WTC11 (cell line): ENCODE results near the gene STAC.

Experiments
- SMAD3 ChIP-seq: sonication (generic); formaldehyde crosslinking; IDR thresholded peaks from 2 replicates; pipeline ENCODE4 v1.8.0; 2022; ENCODE audit warnings: missing genetic modification reagents, mild to moderate bottlenecking, borderline replicate concordance
- TF ChIP-seq, protein P1 (sequence below): fragments of 200-600 bp; IDR thresholded peaks from 2 replicates; pipeline ENCODE4 v1.8.0; 2022; ENCODE audit warnings: antibody characterized with exemption
- TF ChIP-seq, protein P2 (sequence below): sonication (generic); formaldehyde crosslinking; IDR thresholded peaks from 2 replicates; pipeline ENCODE4 v1.8.0; 2022; ENCODE audit warnings: mild to moderate bottlenecking, missing genetic modification reagents
- TF ChIP-seq, protein P3 (sequence below): sonication (generic); formaldehyde crosslinking; IDR thresholded peaks from 2 replicates; pipeline ENCODE4 v1.8.1; 2022; ENCODE audit warnings: mild to moderate bottlenecking, moderate library complexity, missing genetic modification reagents

DNA sequence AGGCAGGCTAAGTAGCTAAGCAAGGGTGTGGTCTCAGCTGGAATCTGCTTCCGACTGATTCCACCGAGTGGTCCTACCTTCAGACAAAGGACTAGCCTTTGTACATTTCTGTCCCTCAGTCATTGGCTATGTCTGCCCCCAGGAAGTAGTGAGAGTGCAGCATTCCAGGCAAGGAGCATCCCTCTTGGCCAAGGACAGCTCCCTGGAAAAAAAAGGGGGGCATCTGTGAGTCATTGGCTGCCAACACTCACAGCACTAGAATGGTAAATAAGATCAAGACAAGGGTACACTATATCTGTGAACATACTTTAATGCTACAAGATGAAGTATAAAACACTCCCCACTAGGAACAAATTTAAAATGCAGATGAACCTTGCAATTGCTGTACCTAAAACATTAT, 66.8 kb downstream of the STAC start:
- TF ChIP-seq, protein P1, sequence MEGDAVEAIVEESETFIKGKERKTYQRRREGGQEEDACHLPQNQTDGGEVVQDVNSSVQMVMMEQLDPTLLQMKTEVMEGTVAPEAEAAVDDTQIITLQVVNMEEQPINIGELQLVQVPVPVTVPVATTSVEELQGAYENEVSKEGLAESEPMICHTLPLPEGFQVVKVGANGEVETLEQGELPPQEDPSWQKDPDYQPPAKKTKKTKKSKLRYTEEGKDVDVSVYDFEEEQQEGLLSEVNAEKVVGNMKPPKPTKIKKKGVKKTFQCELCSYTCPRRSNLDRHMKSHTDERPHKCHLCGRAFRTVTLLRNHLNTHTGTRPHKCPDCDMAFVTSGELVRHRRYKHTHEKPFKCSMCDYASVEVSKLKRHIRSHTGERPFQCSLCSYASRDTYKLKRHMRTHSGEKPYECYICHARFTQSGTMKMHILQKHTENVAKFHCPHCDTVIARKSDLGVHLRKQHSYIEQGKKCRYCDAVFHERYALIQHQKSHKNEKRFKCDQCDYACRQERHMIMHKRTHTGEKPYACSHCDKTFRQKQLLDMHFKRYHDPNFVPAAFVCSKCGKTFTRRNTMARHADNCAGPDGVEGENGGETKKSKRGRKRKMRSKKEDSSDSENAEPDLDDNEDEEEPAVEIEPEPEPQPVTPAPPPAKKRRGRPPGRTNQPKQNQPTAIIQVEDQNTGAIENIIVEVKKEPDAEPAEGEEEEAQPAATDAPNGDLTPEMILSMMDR: no peak
- TF ChIP-seq, protein P2, sequence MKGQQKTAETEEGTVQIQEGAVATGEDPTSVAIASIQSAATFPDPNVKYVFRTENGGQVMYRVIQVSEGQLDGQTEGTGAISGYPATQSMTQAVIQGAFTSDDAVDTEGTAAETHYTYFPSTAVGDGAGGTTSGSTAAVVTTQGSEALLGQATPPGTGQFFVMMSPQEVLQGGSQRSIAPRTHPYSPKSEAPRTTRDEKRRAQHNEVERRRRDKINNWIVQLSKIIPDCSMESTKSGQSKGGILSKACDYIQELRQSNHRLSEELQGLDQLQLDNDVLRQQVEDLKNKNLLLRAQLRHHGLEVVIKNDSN (CRISPR knock-in tag): no peak
- TF ChIP-seq, protein P3, sequence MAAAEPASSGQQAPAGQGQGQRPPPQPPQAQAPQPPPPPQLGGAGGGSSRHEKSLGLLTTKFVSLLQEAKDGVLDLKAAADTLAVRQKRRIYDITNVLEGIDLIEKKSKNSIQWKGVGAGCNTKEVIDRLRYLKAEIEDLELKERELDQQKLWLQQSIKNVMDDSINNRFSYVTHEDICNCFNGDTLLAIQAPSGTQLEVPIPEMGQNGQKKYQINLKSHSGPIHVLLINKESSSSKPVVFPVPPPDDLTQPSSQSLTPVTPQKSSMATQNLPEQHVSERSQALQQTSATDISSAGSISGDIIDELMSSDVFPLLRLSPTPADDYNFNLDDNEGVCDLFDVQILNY (CRISPR knock-in tag): no peak
- TF ChIP-seq SMAD3: no peak
